Glutamatergic neuron (in vitro differentiated cells): Measurements from ENCODE around the gene UBE2E2. TPM values are rescaled to one million over a fixed set of nuclear protein-coding genes. Genes with fewer than 3 reads are reported as not detected.

Experiments
- DNase-seq: peaks from one replicate; pipeline ENCODE4 v3.0.0; 2022
- H3K27ac Mint-ChIP-seq: one replicate; pipeline ENCODE4 v1.8.0; 2020; ENCODE audit warnings: mild to moderate bottlenecking, mixed read lengths, inconsistent platforms; ENCODE audit not compliant: unreplicated experiment
- H3K27me3 Mint-ChIP-seq: one replicate; pipeline ENCODE4 v1.8.0; 2020; ENCODE audit warnings: mild to moderate bottlenecking, moderate library complexity, mixed read lengths, inconsistent platforms; ENCODE audit not compliant: unreplicated experiment
- H3K36me3 Mint-ChIP-seq: one replicate; pipeline ENCODE4 v1.8.0; 2020; ENCODE audit warnings: mild to moderate bottlenecking, mixed read lengths, inconsistent platforms; ENCODE audit not compliant: unreplicated experiment
- H3K4me1 Mint-ChIP-seq: one replicate; pipeline ENCODE4 v1.8.0; 2020; ENCODE audit warnings: mild to moderate bottlenecking, low read depth, mixed read lengths, inconsistent platforms; ENCODE audit not compliant: unreplicated experiment
- H3K4me3 Mint-ChIP-seq: one replicate; pipeline ENCODE4 v1.8.0; 2020; ENCODE audit warnings: mild to moderate bottlenecking, mixed read lengths, inconsistent platforms; ENCODE audit not compliant: unreplicated experiment
- H3K9me3 Mint-ChIP-seq: one replicate; pipeline ENCODE4 v1.8.0; 2020; ENCODE audit warnings: mild to moderate bottlenecking, moderate library complexity, mixed read lengths, inconsistent platforms; ENCODE audit not compliant: unreplicated experiment
- total RNA-seq: library from RNA; stranded (reverse); fragmentation: NEBNext Ultra II Directional; extraction: Animal tissue kit (Norgen Biotek cat#: 25700); gene quantifications from one replicate; pipeline ENCODE4 v1.2.1, GENCODE V29; 2021; ENCODE audit not compliant: unreplicated experiment
- TF ChIP-seq, protein P1 (sequence below): fragments of 200-600 bp; sonication (generic); IDR thresholded peaks from one replicate; pipeline ENCODE4 v1.5.0; 2021; ENCODE audit not compliant: partially characterized antibody, unreplicated experiment

The UBE2E2 gene
- total RNA-seq, 1 donor from 2014 or later = 40.6 TPM

DNA sequence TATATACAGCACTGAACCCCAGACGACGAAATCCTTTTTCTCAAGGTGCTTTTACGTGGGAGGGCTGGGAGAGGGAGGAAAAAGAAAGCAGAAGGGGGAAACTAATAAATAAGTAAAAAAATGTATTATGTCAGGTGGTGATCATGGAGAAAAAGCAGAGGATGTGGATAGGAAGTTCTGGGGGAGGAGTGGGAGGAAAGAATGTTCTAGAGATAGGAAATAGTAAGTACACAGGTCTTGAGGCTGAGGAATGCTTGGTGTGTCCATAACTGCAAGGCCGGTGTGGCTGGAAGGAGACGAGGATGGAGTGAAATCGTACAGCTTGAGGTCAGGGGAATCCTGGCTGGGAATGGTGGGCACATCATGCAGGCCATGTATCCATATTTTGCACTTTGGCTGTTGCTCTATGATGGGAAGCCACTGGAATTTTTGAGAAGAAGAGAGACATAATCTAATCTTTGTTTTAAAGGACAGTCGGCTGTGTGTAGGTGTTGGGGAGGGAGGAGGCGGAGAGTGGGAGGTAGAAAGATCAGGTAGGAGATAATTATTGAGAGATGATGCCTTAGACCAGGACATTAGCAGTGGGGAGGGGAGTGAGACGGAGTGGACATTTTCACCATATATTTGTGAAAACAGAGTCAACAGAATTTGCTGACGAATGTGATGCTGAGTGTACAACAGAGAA is 1.8 kb upstream of the UBE2E2 start:
- TF ChIP-seq, protein P1, sequence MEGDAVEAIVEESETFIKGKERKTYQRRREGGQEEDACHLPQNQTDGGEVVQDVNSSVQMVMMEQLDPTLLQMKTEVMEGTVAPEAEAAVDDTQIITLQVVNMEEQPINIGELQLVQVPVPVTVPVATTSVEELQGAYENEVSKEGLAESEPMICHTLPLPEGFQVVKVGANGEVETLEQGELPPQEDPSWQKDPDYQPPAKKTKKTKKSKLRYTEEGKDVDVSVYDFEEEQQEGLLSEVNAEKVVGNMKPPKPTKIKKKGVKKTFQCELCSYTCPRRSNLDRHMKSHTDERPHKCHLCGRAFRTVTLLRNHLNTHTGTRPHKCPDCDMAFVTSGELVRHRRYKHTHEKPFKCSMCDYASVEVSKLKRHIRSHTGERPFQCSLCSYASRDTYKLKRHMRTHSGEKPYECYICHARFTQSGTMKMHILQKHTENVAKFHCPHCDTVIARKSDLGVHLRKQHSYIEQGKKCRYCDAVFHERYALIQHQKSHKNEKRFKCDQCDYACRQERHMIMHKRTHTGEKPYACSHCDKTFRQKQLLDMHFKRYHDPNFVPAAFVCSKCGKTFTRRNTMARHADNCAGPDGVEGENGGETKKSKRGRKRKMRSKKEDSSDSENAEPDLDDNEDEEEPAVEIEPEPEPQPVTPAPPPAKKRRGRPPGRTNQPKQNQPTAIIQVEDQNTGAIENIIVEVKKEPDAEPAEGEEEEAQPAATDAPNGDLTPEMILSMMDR = no peak
- Mint-ChIP-seq H3K4me1 (peaks cover 2% of the 10 kb centered on the region), H3K27me3 (peaks cover 4% of the 10 kb centered on the region), H3K36me3 (no peaks in the 10 kb centered on the region), H3K9me3 (peaks cover 8% of the 10 kb centered on the region), H3K4me3 (peak overlapping the region; percentile 14), H3K27ac (no peak overlapping the region)
- no peak for DNase-seq

DNA sequence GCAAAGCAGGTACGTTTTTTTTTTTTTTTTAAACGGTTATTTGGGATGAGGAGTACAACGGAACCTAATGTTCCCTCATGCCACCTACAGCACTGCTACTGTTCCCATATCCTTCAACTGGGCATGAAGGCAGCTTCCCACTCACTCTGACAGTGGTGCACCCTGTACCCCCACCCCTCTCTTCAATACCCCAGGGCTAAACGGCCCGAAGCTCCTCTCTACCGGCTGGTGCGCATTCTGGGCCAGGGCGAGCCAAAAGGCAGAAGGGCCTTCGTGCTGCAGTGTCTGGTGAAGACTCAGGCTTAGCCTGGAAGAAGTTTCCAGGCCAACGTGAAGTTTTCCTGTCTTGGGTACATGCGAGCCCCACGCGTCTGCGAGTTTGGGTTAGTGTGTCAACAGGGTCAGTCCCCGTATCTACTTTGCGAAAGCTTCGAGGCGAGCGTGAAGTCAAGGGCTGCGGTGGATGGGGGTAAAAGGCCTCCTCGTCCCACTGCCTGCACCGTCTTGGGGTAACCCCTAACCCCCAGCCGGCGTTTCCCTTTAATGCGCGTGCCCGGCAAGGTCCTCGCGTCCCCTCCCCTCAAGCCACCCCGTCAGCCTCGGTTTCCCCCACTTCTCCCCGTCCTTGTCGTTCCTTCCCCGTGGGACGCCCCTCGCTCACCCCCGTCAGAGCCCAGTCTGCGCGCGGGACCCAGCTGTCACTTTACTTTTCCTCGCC is 765 bp upstream of the UBE2E2 start:
- Mint-ChIP-seq H3K27me3 (peaks cover 4% of the 10 kb centered on the region), H3K4me1 (peaks cover 2% of the 10 kb centered on the region), H3K4me3 (peak overlapping the region; percentile 74), H3K36me3 (no peaks in the 10 kb centered on the region), H3K9me3 (peaks cover 8% of the 10 kb centered on the region), H3K27ac (peak overlapping the region; percentile 39)
- DNase-seq = peak; percentile 16
- TF ChIP-seq, protein P1 = no peak

DNA sequence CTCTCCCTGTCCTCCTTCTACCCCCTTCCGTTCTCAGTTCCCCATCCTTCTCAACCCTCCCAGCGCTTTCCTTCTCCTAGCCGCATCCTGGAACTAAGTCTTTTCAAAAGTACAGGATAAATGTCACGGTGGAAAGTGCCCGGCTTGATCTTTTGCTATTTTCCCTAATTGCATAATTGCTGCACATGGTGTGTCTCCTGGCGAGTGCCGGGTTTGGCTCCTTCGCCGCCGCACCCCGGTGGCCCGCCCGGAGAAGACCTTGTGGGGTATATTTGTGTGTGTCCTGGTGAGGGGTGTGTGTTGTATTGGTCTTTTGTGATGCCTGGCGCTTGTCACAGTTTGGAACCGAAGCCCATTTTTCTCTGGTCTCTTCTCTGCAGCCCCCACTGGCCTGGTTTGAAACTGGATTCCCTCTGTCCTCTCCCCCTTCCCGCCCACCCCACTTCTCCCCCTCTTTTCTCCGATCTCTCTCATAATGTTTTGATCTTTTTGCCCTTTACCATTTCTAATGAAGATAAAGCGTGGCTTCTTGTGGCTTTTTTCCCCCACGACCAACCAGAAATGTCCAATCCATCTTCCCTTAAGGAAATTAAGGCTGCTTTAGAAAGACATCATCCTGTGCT is 692 bp downstream of the UBE2E2 start:
- peak; percentile 32 for DNase-seq
- Mint-ChIP-seq H3K9me3 (peaks cover 7% of the 10 kb centered on the region), H3K4me3 (peak overlapping the region; percentile 87), H3K27me3 (peaks cover 4% of the 10 kb centered on the region), H3K4me1 (peaks cover 2% of the 10 kb centered on the region), H3K36me3 (no peaks in the 10 kb centered on the region), H3K27ac (peak overlapping the region; percentile 64)
- TF ChIP-seq, protein P1 = no peak

DNA sequence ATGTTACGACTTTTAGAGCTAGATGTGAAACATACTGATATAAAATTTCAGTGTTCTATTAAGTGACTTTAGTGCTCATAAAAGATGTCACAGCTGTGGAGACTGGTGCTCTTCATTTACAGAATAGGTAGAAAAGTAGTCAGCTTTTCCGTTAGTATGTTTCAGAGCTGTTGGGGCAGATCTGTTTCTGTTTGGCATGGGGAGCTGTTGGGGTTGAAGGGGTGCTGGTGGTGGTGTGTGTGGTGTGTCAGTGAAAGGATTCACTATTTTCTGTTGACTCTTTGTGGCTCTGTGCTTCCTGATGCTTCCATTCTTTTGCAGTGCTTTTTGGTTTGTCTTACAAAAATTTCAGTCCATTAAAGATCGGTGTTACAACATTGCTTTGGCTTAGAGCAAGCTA is 3.2 kb downstream of the UBE2E2 start:
- Mint-ChIP-seq H3K9me3 (peaks cover 7% of the 10 kb centered on the region), H3K4me1 (peaks cover 2% of the 10 kb centered on the region), H3K4me3 (no peak overlapping the region), H3K27me3 (peaks cover 4% of the 10 kb centered on the region), H3K36me3 (no peaks in the 10 kb centered on the region), H3K27ac (no peak overlapping the region)
- DNase-seq = no peak
- TF ChIP-seq, protein P1 = no peak
